K562 (cell line): Measurements from ENCODE around the gene IQCC. TPM values are rescaled to one million over a fixed set of nuclear protein-coding genes. Genes with fewer than 3 reads are reported as not detected.
A peak's percentile ranks its signal among the peaks of the same experiment; 100 is the strongest.

Experiments used
- ARID3B ChIP-seq: fragments of 250-450 bp; sonication (Bioruptor Pico); IDR thresholded peaks from 2 replicates; pipeline ENCODE4 v1.4.0; 2020; ENCODE audit warnings: borderline replicate concordance
- E4F1 ChIP-seq: fragments of 250-450 bp; sonication (Bioruptor Pico); IDR thresholded peaks from 2 replicates; pipeline ENCODE4 v1.5.0; 2021; ENCODE audit warnings: mild to moderate bottlenecking, borderline replicate concordance
- FOXA3 ChIP-seq, 2 experiments: fragments of 450-650 bp in 1 of 2; sonication (generic) in 1 of 2; formaldehyde crosslinking; IDR thresholded peaks in 1 of 2; conservative IDR thresholded peaks in 1 of 2; 2 replicates each; pipeline versions ENCODE4 v1.4.0 to v1.8.0; 2020 to 2022; ENCODE audit warnings: mild to moderate bottlenecking in 2 of 2, missing genetic modification reagents in 1 of 2
- HNRNPK ChIP-seq: fragments of 200-400 bp; formaldehyde crosslinking; IDR thresholded peaks from one replicate; pipeline ENCODE4 v1.6.1; 2018; ENCODE audit warnings: mild to moderate bottlenecking, low read depth, low read length; ENCODE audit not compliant: poor library complexity, severe bottlenecking
- ID3 ChIP-seq, 2 experiments: fragments of 250-450 bp in 1 of 2; fragments of 450-650 bp in 1 of 2; sonication (Bioruptor Pico) in 1 of 2; IDR thresholded peaks; 2 replicates each; pipeline versions ENCODE4 v1.6.1 to v1.8.0; 2016 to 2021; ENCODE audit warnings: mild to moderate bottlenecking in 2 of 2, moderate library complexity in 2 of 2, missing compliant biosample characterization in 1 of 2, missing genetic modification characterization in 1 of 2
- SRSF1 ChIP-seq: fragments of 200-400 bp; formaldehyde crosslinking; IDR thresholded peaks from 2 replicates; pipeline ENCODE4 v1.6.1; 2017; ENCODE audit warnings: mild to moderate bottlenecking, low read depth, low read length, moderate library complexity
- TRIM25 ChIP-seq: fragments of 450-650 bp; IDR thresholded peaks from 2 replicates; pipeline ENCODE4 v1.7.0; 2016; ENCODE audit warnings: borderline replicate concordance
- ZNF592 ChIP-seq: fragments of 450-650 bp; IDR thresholded peaks from 2 replicates; pipeline ENCODE4 v1.6.1; 2017; ENCODE audit warnings: antibody characterized with exemption, mild to moderate bottlenecking
- ZNF639 ChIP-seq, 2 experiments: fragments of 200-800 bp in 1 of 2; sonication (Bioruptor generic) in 1 of 2; sonication (generic) in 1 of 2; formaldehyde crosslinking in 1 of 2; IDR thresholded peaks in 1 of 2; conservative IDR thresholded peaks in 1 of 2; 2 replicates each; pipeline versions ENCODE4 v1.5.0 to v1.6.1; 2016 to 2020; ENCODE audit warnings: missing compliant biosample characterization in 1 of 2, missing genetic modification characterization in 1 of 2, missing genetic modification reagents in 1 of 2
- ZNF699 ChIP-seq: fragments of 250-450 bp; sonication (Bioruptor Pico); IDR thresholded peaks from 2 replicates; pipeline ENCODE4 v1.8.0; 2021; ENCODE audit warnings: mild to moderate bottlenecking, moderate library complexity; ENCODE audit not compliant: insufficient replicate concordance
- ZNF76 ChIP-seq: fragments of 250-450 bp; sonication (Bioruptor Pico); IDR thresholded peaks from 2 replicates; pipeline ENCODE4 v1.4.0; 2020; ENCODE audit warnings: mild to moderate bottlenecking, moderate library complexity, borderline replicate concordance
- polyA plus RNA-seq, 8 experiments: library from polyadenylated mRNA; depleted of rRNA in 4 of 8; stranded (reverse) in 5 of 8; unstranded in 3 of 8; fragments of >200 nt; fragmentation: Nextera tagmentation in 2 of 8; fragmentation: Illumina TruSeq in 1 of 8; extraction: Ambion mirVana in 2 of 8; extraction: Trizol in 1 of 8; gene quantifications; 2 replicates each; pipeline versions ENCODE4 v1.2.1 to v1.2.3, GENCODE V29; 2011 to 2014; ENCODE audit warnings: inconsistent platforms in 1 of 8, missing spikeins in 1 of 8
- total RNA-seq, 7 experiments: library from RNA; depleted of rRNA in 6 of 7; stranded (reverse); fragments of >200 nt in 6 of 7; fragmentation: Illumina TruSeq in 2 of 7; extraction: Trizol in 2 of 7; gene quantifications; 2 replicates each; pipeline versions ENCODE4 v1.2.1 to v1.2.3, GENCODE V29; 2011 to 2021; ENCODE audit warnings: low replicate concordance in 1 of 7

The IQCC gene
- total and polyA plus RNA-seq, 9 of the 15 experiments (the other 6 are each of a cell fraction or from before 2014, with no cell fraction given) = 8.1 to 16.5 (median 10.7) TPM

- TF ChIP-seq TRIM25 (no peak), HNRNPK (no peak), ZNF592 (peak; percentile 99), ARID3B (CRISPR knock-in tag) (peak; percentile 38; the same call in 1 of the 2 replicates), ZNF699 (no peak), ID3 (CRISPR knock-in tag; IDR thresholded peaks at IDR 0.05) (no peak), ID3 (tag; IDR thresholded peaks at IDR 0.05) (peak; percentile 82; the same call in 1 of the 2 replicates), ZNF76 (CRISPR knock-in tag) (0 out of 2 replicates have a peak, but pooled peaks have one; percentile 17), SRSF1 (no peak), FOXA3 (CRISPR knock-in tag; conservative IDR thresholded peaks at IDR 0.05 in 1 of 2, IDR thresholded peaks at IDR 0.05 in 1 of 2) (no peak; a peak in 1 of 4 replicates), E4F1 (no peak), ZNF639 (CRISPR knock-in tag; conservative IDR thresholded peaks at IDR 0.05 in 1 of 2, IDR thresholded peaks at IDR 0.05 in 1 of 2) (peak in 1 of 2 experiments; percentile 96; a peak in 2 of 4 replicates)
Observed at GRCh38 chr1:32179443-32180185, 25.9 kb upstream of the IQCC start, which contains the start of gene TXLNA (continued).
